Heart left ventricle (tissue), 16 donors: Measurements from ENCODE around the gene BATF. TPM values are rescaled to one million over a fixed set of nuclear protein-coding genes. Genes with fewer than 3 reads are reported as not detected.
A peak's percentile ranks its signal among the peaks of the same experiment; 100 is the strongest.

Experiments
- ATAC-seq, 4 donors: fragments of 200-7000 bp; cut with Tn5 transposase; one replicate each; pipeline ENCODE4 v1.9.1; 2020 to 2022; ENCODE audit warnings: moderate library complexity in 4 of 4, mild to moderate bottlenecking in 3 of 4, moderate number of reproducible peaks in 1 of 4
- DNase-seq, 5 donors: peaks; one replicate each; pipeline ENCODE4 v3.0.0-alpha.2; 2020
- H3K27ac ChIP-seq, 12 donors: fragments of 200-600 bp; sonication (generic) in 4 of 12; one replicate each; pipeline versions ENCODE4 v1.5.0 to v1.8.0; 2016 to 2022; ENCODE audit warnings: mild to moderate bottlenecking in 2 of 12
- H3K27me3 ChIP-seq, 9 donors: fragments of 200-600 bp; sonication (generic) in 2 of 9; one replicate each; pipeline versions ENCODE4 v1.5.1 to v1.8.0; 2016 to 2022; ENCODE audit warnings: mild to moderate bottlenecking in 3 of 9
- H3K36me3 ChIP-seq, 9 donors: fragments of 200-600 bp; sonication (generic) in 2 of 9; one replicate each; pipeline versions ENCODE4 v1.5.0 to v1.8.0; 2018 to 2022; ENCODE audit warnings: mild to moderate bottlenecking in 2 of 9
- H3K4me1 ChIP-seq, 12 donors: fragments of 200-600 bp; sonication (generic) in 4 of 12; one replicate each; pipeline versions ENCODE4 v1.5.0 to v1.8.0; 2016 to 2022; ENCODE audit warnings: mild to moderate bottlenecking in 3 of 12
- H3K4me3 ChIP-seq, 12 donors: fragments of 200-600 bp; sonication (generic) in 4 of 12; one replicate each; pipeline versions ENCODE4 v1.5.0 to v1.8.0; 2017 to 2022; ENCODE audit warnings: mild to moderate bottlenecking in 9 of 12, moderate library complexity in 4 of 12
- H3K9me3 ChIP-seq, 12 donors: fragments of 200-600 bp; sonication (generic) in 4 of 12; one replicate each; pipeline versions ENCODE4 v1.5.0 to v1.8.0; 2016 to 2022; ENCODE audit warnings: mild to moderate bottlenecking in 1 of 12
- POLR2A ChIP-seq, 2 donors: fragments of 450-650 bp; IDR thresholded peaks; one replicate each; pipeline ENCODE4 v1.6.1; 2017; ENCODE audit warnings: antibody characterized with exemption in 2 of 2, mild to moderate bottlenecking in 2 of 2, moderate library complexity in 2 of 2
- WGBS, 4 donors: extraction: QIAGEN DNeasy Blood & Tissue Kit in 2 of 4; methylation state at CpG; one replicate each; pipeline versions ENCODE4 v1.1.5 to v1.1.7; 2013 to 2018; 5-methylcytosine and 5-hydroxymethylcytosine counted together
- intact Hi-C, 10 donors: fragments of 100-400 bp; cut with DNase I; formaldehyde crosslinking; loops; one replicate each; pipeline versions ENCODE4 v1.11.1 to v1.14.2; 2022
- polyA plus RNA-seq, 2 donors: library from polyadenylated mRNA; stranded (reverse); fragments of 200-250 nt; gene quantifications; one replicate each; pipeline ENCODE4 v1.2.3, GENCODE V29; 2013
- total RNA-seq, 9 donors: library from RNA; depleted of rRNA in 2 of 9; stranded (reverse); fragments of >200 nt in 2 of 9; fragmentation: NEBNext Ultra II Directional in 3 of 9; extraction: Animal tissue kit (Norgen Biotek cat#: 25700) in 3 of 9; gene quantifications; one replicate each; pipeline versions ENCODE4 v1.1.0 to v1.2.4, GENCODE V29; 2016 to 2023
- TF ChIP-seq, protein P1 (sequence below), 12 donors: fragments of 200-600 bp; sonication (generic) in 4 of 12; IDR thresholded peaks; one replicate each; pipeline versions ENCODE4 v1.5.0 to v1.8.0; 2018 to 2022; ENCODE audit warnings: antibody characterized with exemption in 12 of 12, mild to moderate bottlenecking in 5 of 12
- donor health status: ischemic (EF 13 %, LVEDD 7.1; RV severe dilation, severe dysfunction).
- donor health status: healthy with polysubstance abuse.
- donor health status: DM: no; HTN: yes; CAD: no.
- donor health status: DM: no; HTN: no; CAD: no.
- donor health status: ischemic (EF 25% LVEDD 6.9; RV normal size, moderate dysfunction).
- donor health status: ischemic (EF 25% LVEDD 5.7; RV mildly dilated, moderate dysfunction).
- donor health status: healthy.
- donor health status: DM: yes; HTN: yes; CAD: no.
- donor health status: ischemic (EF 35%, LVEDD 5.7; RV mildly dilated, moderate dysfunction).
- donor health status: nonischemic (EF 11% LVEDD 7.7; RV severe dilation, severe dysfunction).
- donor health status: DM: yes; HTN: yes; CAD: no.
- donor health status: PGD.
- donor health status: ischemic (EF 29% LVEDD 5.4; RV normal size, mild dysfunction).
- donor health status: nonischemic (EF 23%, LVEDD 6.1; RV moderate dilation, normal function).

BATF gene
- total and polyA plus RNA-seq, 11 donors: 0.40 to 8.3 (median 1.0) TPM; not detected in 1

DNA sequence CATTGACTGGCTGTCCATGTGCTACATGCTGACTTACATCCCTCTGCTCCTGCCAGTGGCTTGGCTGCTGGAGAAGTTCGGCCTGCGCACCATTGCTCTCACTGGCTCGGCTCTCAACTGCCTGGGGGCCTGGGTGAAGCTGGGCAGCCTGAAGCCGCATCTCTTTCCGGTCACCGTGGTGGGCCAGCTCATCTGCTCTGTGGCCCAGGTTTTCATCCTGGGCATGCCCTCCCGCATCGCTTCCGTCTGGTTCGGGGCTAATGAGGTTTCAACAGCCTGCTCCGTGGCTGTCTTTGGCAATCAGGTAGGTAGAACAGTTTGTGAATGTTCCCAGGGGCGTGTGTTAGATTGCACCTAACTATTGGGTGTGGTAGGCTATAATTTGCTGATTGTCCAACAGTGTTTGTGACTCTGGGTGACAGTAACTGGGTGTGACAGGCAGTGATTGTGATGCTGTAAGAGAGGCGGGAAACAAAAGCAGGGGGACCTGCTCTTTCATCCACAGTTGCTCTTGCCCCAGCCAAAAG lies 57.1 kb downstream of the BATF start:
- Histone ChIP-seq H3K36me3 (no peaks in the 10 kb centered on the region), H3K4me3 (peak overlapping the region in 11 of 12 donors; percentile 30 to 75 (median 61)), H3K4me1 (peaks cover 7 to 31% (median 20%) of the 10 kb centered on the region in 12 donors), H3K9me3 (peaks cover 0 to 6% (median 0%) of the 10 kb centered on the region in 12 donors), H3K27me3 (no peaks in the 10 kb centered on the region), H3K27ac (peak overlapping the region in 5 of 12 donors; percentile 70 to 84 (median 80))
- DNase-seq: no peak
- TF ChIP-seq, protein P1, sequence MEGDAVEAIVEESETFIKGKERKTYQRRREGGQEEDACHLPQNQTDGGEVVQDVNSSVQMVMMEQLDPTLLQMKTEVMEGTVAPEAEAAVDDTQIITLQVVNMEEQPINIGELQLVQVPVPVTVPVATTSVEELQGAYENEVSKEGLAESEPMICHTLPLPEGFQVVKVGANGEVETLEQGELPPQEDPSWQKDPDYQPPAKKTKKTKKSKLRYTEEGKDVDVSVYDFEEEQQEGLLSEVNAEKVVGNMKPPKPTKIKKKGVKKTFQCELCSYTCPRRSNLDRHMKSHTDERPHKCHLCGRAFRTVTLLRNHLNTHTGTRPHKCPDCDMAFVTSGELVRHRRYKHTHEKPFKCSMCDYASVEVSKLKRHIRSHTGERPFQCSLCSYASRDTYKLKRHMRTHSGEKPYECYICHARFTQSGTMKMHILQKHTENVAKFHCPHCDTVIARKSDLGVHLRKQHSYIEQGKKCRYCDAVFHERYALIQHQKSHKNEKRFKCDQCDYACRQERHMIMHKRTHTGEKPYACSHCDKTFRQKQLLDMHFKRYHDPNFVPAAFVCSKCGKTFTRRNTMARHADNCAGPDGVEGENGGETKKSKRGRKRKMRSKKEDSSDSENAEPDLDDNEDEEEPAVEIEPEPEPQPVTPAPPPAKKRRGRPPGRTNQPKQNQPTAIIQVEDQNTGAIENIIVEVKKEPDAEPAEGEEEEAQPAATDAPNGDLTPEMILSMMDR (IDR thresholded peaks at IDR 0.05): no peak
- TF ChIP-seq POLR2A (IDR thresholded peaks at IDR 0.05): no peak
- intact Hi-C loops: loop anchor here in 2 of 10 donors (2.0 kb wide), 1 partner anchor 75 kb away; no protein-coding TSS in a partner anchor
- peak; percentile 5 to 13 (median 8) for ATAC-seq
- 41 to 73% (median 59%) methylated on average over 13 of the region's 13 CpGs for whole genome bisulfite sequencing, 4 donors

DNA sequence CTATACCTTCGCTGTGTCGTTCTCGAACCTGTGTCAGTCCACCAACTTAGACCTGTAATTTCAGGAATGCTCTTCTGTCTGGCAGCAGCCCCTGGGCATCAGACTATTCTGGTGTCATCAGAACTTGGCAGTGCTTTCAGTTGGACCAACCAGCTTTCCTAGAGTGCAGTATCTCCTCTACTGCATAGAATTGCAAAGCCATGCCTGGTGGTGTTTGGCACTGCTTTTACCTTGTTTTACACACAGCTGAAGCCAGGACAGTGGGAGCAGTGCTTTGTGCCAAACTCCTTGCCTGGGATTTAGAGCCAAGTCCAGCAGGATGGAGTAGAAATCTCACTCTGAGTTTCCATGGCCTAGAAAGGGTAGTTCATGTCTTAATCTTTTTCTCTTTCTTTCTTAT lies 57.6 kb downstream of the BATF start:
- peak overlapping the region in 9 of 12 donors; percentile 55 to 75 (median 63) for H3K4me3 ChIP-seq
- H3K36me3 ChIP-seq: no peaks in the 10 kb centered on the region
- peaks cover 7 to 31% (median 20%) of the 10 kb centered on the region in 12 donors for H3K4me1 ChIP-seq
- H3K27ac ChIP-seq: peak overlapping the region in 2 of 12 donors; percentile 81 to 84
- H3K9me3 ChIP-seq: peaks cover 0 to under 1% (median 0%) of the 10 kb centered on the region in 12 donors
- no peak for TF ChIP-seq POLR2A (IDR thresholded peaks at IDR 0.05)
- TF ChIP-seq, protein P1 (IDR thresholded peaks at IDR 0.05): no peak
- WGBS, 4 donors: 43 to 81% (median 54%) methylated on average over 3 of the region's 3 CpGs
- DNase-seq: peak in 4 of 5 donors; percentile 16 to 52 (median 44)
- no peaks in the 10 kb centered on the region for H3K27me3 ChIP-seq
- intact Hi-C loops: loop anchor here in 2 of 10 donors (2.0 kb wide), 1 partner anchor 75 kb away; no protein-coding TSS in a partner anchor
- ATAC-seq: peak; percentile 17 to 62 (median 46)

DNA sequence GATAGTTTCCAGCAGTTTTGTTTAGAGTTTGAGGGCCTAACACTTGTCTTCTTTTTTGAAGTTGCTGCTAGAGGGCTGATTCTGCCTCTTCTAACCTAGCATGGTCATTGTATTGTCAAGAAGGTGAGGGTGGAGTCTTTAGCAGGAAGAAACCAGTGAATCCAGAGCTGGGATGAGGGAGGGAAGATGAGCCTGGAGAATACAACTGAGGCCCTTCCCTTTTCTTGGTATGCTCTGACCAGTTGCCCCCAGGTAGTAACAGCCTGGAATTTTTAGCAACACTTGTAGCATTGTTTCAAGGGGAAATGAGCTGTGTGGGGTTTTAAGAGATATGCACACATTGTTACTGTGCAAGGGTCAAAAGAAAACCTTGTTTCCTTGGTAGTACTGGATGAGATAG lies 65.1 kb downstream of the BATF start:
- DNase-seq: no peak
- Histone ChIP-seq H3K27ac (no peak overlapping the region), H3K36me3 (no peaks in the 10 kb centered on the region), H3K9me3 (no peaks in the 10 kb centered on the region), H3K4me1 (peaks cover 0 to 6% (median 0%) of the 10 kb centered on the region in 12 donors), H3K27me3 (no peaks in the 10 kb centered on the region), H3K4me3 (no peak overlapping the region)
- TF ChIP-seq POLR2A (IDR thresholded peaks at IDR 0.05): no peak
- TF ChIP-seq, protein P1 (IDR thresholded peaks at IDR 0.05): no peak
- intact Hi-C loops: no loop called here
- no peak for ATAC-seq

DNA sequence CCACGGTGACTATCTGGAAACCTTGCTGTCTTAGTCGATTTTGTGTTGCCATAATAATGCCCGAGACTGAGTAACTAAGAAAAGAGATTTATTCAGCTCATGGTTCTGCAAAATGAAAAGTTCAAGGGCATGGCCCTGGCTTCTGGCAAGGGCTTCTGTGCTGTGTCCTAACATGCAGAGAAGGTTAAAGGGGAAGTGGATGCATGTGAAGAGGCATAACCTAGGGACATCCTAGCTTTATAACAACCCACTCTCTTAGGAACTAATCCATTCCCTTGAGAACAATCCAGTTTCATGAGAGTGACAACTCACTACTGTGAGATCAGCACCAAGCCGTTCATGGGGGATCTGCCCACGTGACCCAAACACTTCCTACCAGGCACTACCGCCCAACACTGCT lies 67.7 kb downstream of the BATF start:
- Histone ChIP-seq H3K27ac (no peak overlapping the region), H3K4me3 (no peak overlapping the region), H3K4me1 (peaks cover 0 to 20% (median 0%) of the 10 kb centered on the region in 12 donors), H3K36me3 (no peaks in the 10 kb centered on the region), H3K27me3 (no peaks in the 10 kb centered on the region), H3K9me3 (no peaks in the 10 kb centered on the region)
- ATAC-seq (no peak), DNase-seq (no peak)
- intact Hi-C loops: loop anchor here in 2 of 10 donors (5.0 kb wide), 2 partner anchors 37 to 42 kb away; no protein-coding TSS in a partner anchor
- TF ChIP-seq, protein P1 (IDR thresholded peaks at IDR 0.05): no peak
- TF ChIP-seq POLR2A (IDR thresholded peaks at IDR 0.05): no peak
- 88 to 92% (median 92%) methylated on average over 6 of the region's 6 CpGs for WGBS, 4 donors
